Endothelial cell of umbilical vein (primary cell): Measurements from ENCODE around the gene PRKCZ. TPM values are rescaled to one million over a fixed set of nuclear protein-coding genes. Genes with fewer than 3 reads are reported as not detected.

ENCODE experiments used
- BruUV-seq: library from RNA; stranded (reverse); fragments of 400-500 nt; replicated peaks from 2 replicates; lab custom pipeline; 2021; lab: Mats Ljungman, UMichigan
- CTCF ChIA-PET: fragments of 300-600, 350-600 bp; sonication (Branson Sonifier 250); formaldehyde crosslinking; loops from one replicate; lab custom pipeline; 2021; ENCODE audit warnings: antibody characterized with exemption, inconsistent platforms; lab: Charles Lee
- POLR2A ChIA-PET: fragments of 300-600, 350-600 bp; sonication (Branson Sonifier 250); formaldehyde crosslinking; loops from one replicate; lab custom pipeline; 2021; ENCODE audit warnings: antibody characterized with exemption, inconsistent platforms; lab: Charles Lee
- DNase-seq: peaks from one replicate; pipeline ENCODE4 v3.0.0-alpha.2; 2011; ENCODE audit warnings: low read depth, low spot score
- FAIRE-seq: peaks from 2 replicates; lab custom pipeline; 2011; peaks lifted over from hg19 to GRCh38; lab: Jason Lieb, UNC
- H2AFZ ChIP-seq: 2 replicates; pipeline ENCODE4 v1.6.0; 2012; ENCODE audit warnings: low read depth, low read length, control low read depth, inconsistent platforms
- H3K27ac ChIP-seq: 2 replicates; pipeline ENCODE4 v1.5.1; 2011; ENCODE audit warnings: low read depth, mild to moderate bottlenecking, control low read depth, low read length, moderate library complexity; ENCODE audit not compliant: insufficient read depth
- H3K27me3 ChIP-seq, 2 experiments: 2 replicates each; pipeline versions ENCODE4 v1.6.0 to v1.6.1; 2011; ENCODE audit warnings: low read length in 2 of 2, mixed read lengths in 1 of 2; ENCODE audit not compliant: control insufficient read depth in 2 of 2, insufficient read depth in 2 of 2
- H3K36me3 ChIP-seq, 2 experiments: 2 replicates in 1 of 2; 3 replicates in 1 of 2; pipeline ENCODE4 v1.5.1; 2011; ENCODE audit warnings: low read length in 2 of 2, mild to moderate bottlenecking in 1 of 2, moderate library complexity in 1 of 2; ENCODE audit not compliant: control insufficient read depth in 2 of 2, insufficient read depth in 2 of 2; ENCODE audit errors: extremely low read depth in 1 of 2
- H3K4me1 ChIP-seq: 3 replicates; pipeline ENCODE4 v1.5.1; 2011; ENCODE audit warnings: mild to moderate bottlenecking, low read length; ENCODE audit not compliant: control insufficient read depth, insufficient read depth; ENCODE audit errors: extremely low read depth
- H3K4me2 ChIP-seq: 2 replicates; pipeline ENCODE4 v1.6.1; 2011; ENCODE audit warnings: low read length, control low read depth, mixed read lengths; ENCODE audit not compliant: insufficient read depth
- H3K4me3 ChIP-seq, 3 experiments: fragments of 200-600 bp in 1 of 3; sonication (generic), shearing (Covaris generic) in 1 of 3; replicated peaks in 1 of 3; 2 replicates each; pipeline ENCODE4 v1.5.1; 2011 to 2016; ENCODE audit warnings: control low read depth in 3 of 3, low read length in 3 of 3, mild to moderate bottlenecking in 2 of 3, inconsistent platforms in 1 of 3, low read depth in 1 of 3, moderate library complexity in 1 of 3; ENCODE audit not compliant: insufficient read depth in 1 of 3
- H3K79me2 ChIP-seq: 2 replicates; pipeline ENCODE4 v1.6.0; 2012; ENCODE audit warnings: low read length, inconsistent platforms; ENCODE audit not compliant: control insufficient read depth, insufficient read depth
- H3K9ac ChIP-seq: replicated peaks from 2 replicates; pipeline ENCODE3; 2011; ENCODE audit warnings: low read length, control low read depth; ENCODE audit not compliant: insufficient read depth; ENCODE audit errors: extremely low read depth
- H3K9me1 ChIP-seq: replicated peaks from 3 replicates; pipeline ENCODE4 v1.6.0; 2011; ENCODE audit warnings: mild to moderate bottlenecking, low read length; ENCODE audit not compliant: control insufficient read depth, insufficient read depth; ENCODE audit errors: extremely low read depth
- H3K9me3 ChIP-seq: replicated peaks from 2 replicates; pipeline ENCODE4 v1.5.1; 2012; ENCODE audit warnings: low read length, inconsistent platforms; ENCODE audit not compliant: control insufficient read depth, insufficient read depth
- H4K20me1 ChIP-seq: replicated peaks from 2 replicates; pipeline ENCODE3; 2011; ENCODE audit warnings: mild to moderate bottlenecking, low read length; ENCODE audit not compliant: control insufficient read depth, insufficient read depth; ENCODE audit errors: extremely low read depth
- CTCF ChIP-seq, 2 donors: IDR thresholded peaks; 1 replicate in 1 of 2; 2 replicates in 1 of 2; pipeline ENCODE4 v1.5.1; 2011; ENCODE audit warnings: low read length in 2 of 2, mild to moderate bottlenecking in 2 of 2, moderate library complexity in 2 of 2, control low read depth in 1 of 2, inconsistent platforms in 1 of 2, low read depth in 1 of 2; ENCODE audit not compliant: insufficient read depth in 1 of 2; ENCODE audit errors: extremely low read depth in 1 of 2
- EZH2 ChIP-seq: IDR thresholded peaks from 2 replicates; pipeline ENCODE4 v1.6.1; 2012; ENCODE audit warnings: borderline replicate concordance, low read depth, mild to moderate bottlenecking, moderate library complexity, low read length, inconsistent platforms; ENCODE audit not compliant: severe bottlenecking
- FOS ChIP-seq: IDR thresholded peaks from 2 replicates; pipeline ENCODE4 v1.6.1; 2011; ENCODE audit warnings: mild to moderate bottlenecking, low read length, moderate library complexity, borderline replicate concordance; ENCODE audit not compliant: insufficient read depth
- GATA2 ChIP-seq: IDR thresholded peaks from 2 replicates; pipeline ENCODE4 v1.7.0; 2011; ENCODE audit warnings: low read depth, mild to moderate bottlenecking, moderate library complexity, mixed read lengths, low read length; ENCODE audit not compliant: insufficient read length, insufficient read depth
- MAX ChIP-seq: IDR thresholded peaks from 2 replicates; pipeline ENCODE4 v1.6.1; 2011; ENCODE audit not compliant: insufficient read depth, insufficient read length
- POLR2A ChIP-seq: IDR thresholded peaks from 2 replicates; pipeline ENCODE4 v1.6.1; 2012; ENCODE audit warnings: low read depth, mild to moderate bottlenecking, control low read depth, low read length
- dilution Hi-C: fragments of 300-500 bp; cut with MboI; formaldehyde crosslinking; loops from one replicate; pipeline ENCODE4 v1.15.0; 2019; ENCODE audit warnings: low sequenced_read_pairs; ENCODE audit not compliant: extremely low pct_ligation_motif_present
- intact Hi-C: fragments of 100-400 bp; cut with micrococcal nuclease; formaldehyde crosslinking; loops from one replicate; pipeline ENCODE4 v1.10.0; 2022
- polyA plus RNA-seq, 4 experiments: library from polyadenylated mRNA; depleted of rRNA in 3 of 4; stranded (reverse) in 3 of 4; unstranded in 1 of 4; fragments of >200 nt; gene quantifications; 2 replicates each; pipeline versions ENCODE4 v1.2.1 to v1.2.3, GENCODE V29; 2011 to 2012; ENCODE audit warnings: missing spikeins in 1 of 4
- total RNA-seq: library from RNA; stranded (reverse); gene quantifications from 2 replicates; pipeline ENCODE4 v1.2.3, GENCODE V29; 2021

The PRKCZ gene
- total and polyA plus RNA-seq, 2 donors (not counting 3 experiments of a cell fraction or from before 2014, with no cell fraction given), result 0.22 to 1.7 TPM

- H3K79me2 ChIP-seq, result no peaks in the 10 kb centered on the region
- no peak for DNase-seq
- H3K27ac ChIP-seq, result no peak overlapping the region
- ChIA-PET CTCF (interaction anchor here (0.8 kb wide), 1 partner anchor 71 kb away, joined by 3 read pairs; no protein-coding TSS in a partner anchor), POLR2A (no interaction called here)
- H2AFZ ChIP-seq, result no peak overlapping the region
- no TSS peak for BruUV-seq
- no peaks in the 10 kb centered on the region for H3K9me1 ChIP-seq
- no peaks in the 10 kb centered on the region for H4K20me1 ChIP-seq
- H3K9ac ChIP-seq, result no peak overlapping the region
- H3K4me2 ChIP-seq, result no peak overlapping the region
- no peak overlapping the region for H3K4me3 ChIP-seq
- intact Hi-C loops, result no loop called here
- TF ChIP-seq EZH2 (no peak), POLR2A (no peak), MAX (no peak), CTCF (IDR thresholded peaks at IDR 0.05; ENCODE audit: extremely low read depth in 1 of 2, insufficient read depth in 1 of 2, low read depth in 1 of 2, low read length in 2 of 2) (no peak), GATA2 (no peak), FOS (no peak)
- H3K36me3 ChIP-seq, result no peaks in the 10 kb centered on the region
- dilution Hi-C loops, result no loop called here
- H3K4me1 ChIP-seq, result no peaks in the 10 kb centered on the region
- no peaks in the 10 kb centered on the region for H3K9me3 ChIP-seq
- FAIRE-seq, result no peak
- H3K27me3 ChIP-seq, result no peaks in the 10 kb centered on the region
Measured at GRCh38 chr1:2103266-2103900, 53.2 kb downstream of the PRKCZ start.
